Osteocyte (in vitro differentiated cells): ENCODE measurements around the gene FAM156B. TPM values are rescaled to one million over a fixed set of nuclear protein-coding genes. Genes with fewer than 3 reads are reported as not detected.

Source experiments
- total RNA-seq: library from RNA; stranded (reverse); gene quantifications from 2 replicates; pipeline ENCODE4 v1.2.1, GENCODE V29; 2021

Gene FAM156B
- total RNA-seq, 1 donor from 2014 or later, result 24.6 TPM

Other genes with a start within 250 kb of the FAM156B start
- gene SSX7, start 242.4 kb upstream of the FAM156B start, total RNA-seq, result not detected in 2 replicates
- not detected in 2 replicates for gene SSX2, start 190.2 kb upstream of the FAM156B start, total RNA-seq
- not detected in 2 replicates for gene SSX2B, start 146.1 kb upstream of the FAM156B start, total RNA-seq
- not detected in 2 replicates for gene SPANXN5, start 99.9 kb upstream of the FAM156B start, total RNA-seq
- not detected in 2 replicates for gene XAGE5, start 86.0 kb upstream of the FAM156B start, total RNA-seq
- not detected in 2 replicates for gene XAGE3, start 29.2 kb upstream of the FAM156B start, total RNA-seq
- 23.9 and 27.4 TPM in 2 replicates for gene FAM156A, start 61.2 kb downstream of the FAM156B start, total RNA-seq
- gene GPR173, start 151.5 kb downstream of the FAM156B start, total RNA-seq, result 12.6 and 17.3 TPM in 2 replicates
- 19.5 and 26.2 TPM in 2 replicates for gene TSPYL2, start 185.0 kb downstream of the FAM156B start, total RNA-seq
- gene KANTR, start 196.8 kb downstream of the FAM156B start, total RNA-seq, result 12.4 and 13.7 TPM in 2 replicates